ENCODE measurements around the gene DBH. TPM values are rescaled to one million over a fixed set of nuclear protein-coding genes. Genes with fewer than 3 reads are reported as not detected.
A peak's percentile ranks its signal among the peaks of the same experiment; 100 is the strongest.

Gene DBH
- total and polyA plus RNA-seq, 8 donors = 0.08 to 2.2 (median 1.3) TPM

GRCh38 chr9:133614678-133615077 lies 21.5 kb upstream of the DBH start:
- H3K27me3 ChIP-seq = peaks cover 12 to 95% of the 10 kb centered on the region in 2 donors
- no peak overlapping the region for H3K4me3 ChIP-seq
- ATAC-seq (no peak), DNase-seq (peak in 1 of 4 donors; percentile 9)
- H3K4me1 ChIP-seq = no peaks in the 10 kb centered on the region
- no peaks in the 10 kb centered on the region for H3K9me3 ChIP-seq
- TF ChIP-seq, protein P1, sequence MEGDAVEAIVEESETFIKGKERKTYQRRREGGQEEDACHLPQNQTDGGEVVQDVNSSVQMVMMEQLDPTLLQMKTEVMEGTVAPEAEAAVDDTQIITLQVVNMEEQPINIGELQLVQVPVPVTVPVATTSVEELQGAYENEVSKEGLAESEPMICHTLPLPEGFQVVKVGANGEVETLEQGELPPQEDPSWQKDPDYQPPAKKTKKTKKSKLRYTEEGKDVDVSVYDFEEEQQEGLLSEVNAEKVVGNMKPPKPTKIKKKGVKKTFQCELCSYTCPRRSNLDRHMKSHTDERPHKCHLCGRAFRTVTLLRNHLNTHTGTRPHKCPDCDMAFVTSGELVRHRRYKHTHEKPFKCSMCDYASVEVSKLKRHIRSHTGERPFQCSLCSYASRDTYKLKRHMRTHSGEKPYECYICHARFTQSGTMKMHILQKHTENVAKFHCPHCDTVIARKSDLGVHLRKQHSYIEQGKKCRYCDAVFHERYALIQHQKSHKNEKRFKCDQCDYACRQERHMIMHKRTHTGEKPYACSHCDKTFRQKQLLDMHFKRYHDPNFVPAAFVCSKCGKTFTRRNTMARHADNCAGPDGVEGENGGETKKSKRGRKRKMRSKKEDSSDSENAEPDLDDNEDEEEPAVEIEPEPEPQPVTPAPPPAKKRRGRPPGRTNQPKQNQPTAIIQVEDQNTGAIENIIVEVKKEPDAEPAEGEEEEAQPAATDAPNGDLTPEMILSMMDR (IDR thresholded peaks at IDR 0.05) = no peak
- H3K27ac ChIP-seq = no peak overlapping the region
- H3K36me3 ChIP-seq = no peaks in the 10 kb centered on the region
- intact Hi-C loops (cut with DNase I) = no loop called here

DNA sequence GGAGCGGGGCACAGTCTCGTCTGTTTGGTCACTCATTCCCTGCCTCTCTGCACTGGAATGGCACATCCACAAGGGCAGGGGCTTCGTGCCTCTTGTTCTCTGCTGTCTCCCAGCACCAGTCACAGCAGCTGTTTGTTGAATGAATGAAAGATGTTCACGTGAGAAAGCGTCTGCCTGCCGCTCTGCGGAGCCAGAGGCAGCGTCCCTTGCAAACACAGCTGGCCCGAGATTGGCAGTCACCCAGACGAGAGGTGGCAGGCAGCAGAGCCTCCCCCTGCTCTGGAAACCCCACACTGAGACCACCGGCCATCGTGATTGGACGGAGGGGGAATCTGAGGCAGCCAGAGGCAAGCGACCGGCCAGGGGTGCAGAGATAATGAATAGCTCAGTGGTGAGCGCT lies 21.0 kb upstream of the DBH start:
- Histone ChIP-seq H3K9me3 (no peaks in the 10 kb centered on the region), H3K36me3 (no peaks in the 10 kb centered on the region)

GRCh38 chr9:133615606-133616188 lies 20.5 kb upstream of the DBH start:
- H3K4me1 ChIP-seq = no peaks in the 10 kb centered on the region
- no peaks in the 10 kb centered on the region for H3K9me3 ChIP-seq
- no peak overlapping the region for H3K4me3 ChIP-seq
- no peak overlapping the region for H3K27ac ChIP-seq
- no peaks in the 10 kb centered on the region for H3K36me3 ChIP-seq
- H3K27me3 ChIP-seq = peaks cover 10 to 95% of the 10 kb centered on the region in 2 donors
- TF ChIP-seq, protein P1 (IDR thresholded peaks at IDR 0.05) = no peak
- ATAC-seq (no peak), DNase-seq (peak in 1 of 4 donors; percentile 61)
- intact Hi-C loops (cut with DNase I) = no loop called here

More for the DNA sequence above, 21.0 kb upstream of the DBH start:
- Histone ChIP-seq H3K4me1 (no peaks in the 10 kb centered on the region), H3K27ac (no peak overlapping the region), H3K4me3 (no peak overlapping the region), H3K27me3 (peaks cover 10 to 95% of the 10 kb centered on the region in 2 donors)
- TF ChIP-seq, protein P1 (IDR thresholded peaks at IDR 0.05) = no peak
- DNase-seq (peak in 1 of 4 donors; percentile 37), ATAC-seq (no peak)
- intact Hi-C loops (cut with DNase I) = no loop called here

- TF ChIP-seq, protein P1 (IDR thresholded peaks at IDR 0.05) = no peak
- Histone ChIP-seq H3K36me3 (no peaks in the 10 kb centered on the region), H3K27me3 (peaks cover 6 to 88% of the 10 kb centered on the region in 2 donors), H3K4me3 (no peak overlapping the region), H3K27ac (no peak overlapping the region), H3K9me3 (no peaks in the 10 kb centered on the region), H3K4me1 (no peaks in the 10 kb centered on the region)
- DNase-seq (peak in 1 of 4 donors; percentile 59), ATAC-seq (no peak)
- intact Hi-C loops (cut with DNase I) = no loop called here
These were observed 19.3 kb upstream of the DBH start for GRCh38 chr9:133616643-133617405.

DNA sequence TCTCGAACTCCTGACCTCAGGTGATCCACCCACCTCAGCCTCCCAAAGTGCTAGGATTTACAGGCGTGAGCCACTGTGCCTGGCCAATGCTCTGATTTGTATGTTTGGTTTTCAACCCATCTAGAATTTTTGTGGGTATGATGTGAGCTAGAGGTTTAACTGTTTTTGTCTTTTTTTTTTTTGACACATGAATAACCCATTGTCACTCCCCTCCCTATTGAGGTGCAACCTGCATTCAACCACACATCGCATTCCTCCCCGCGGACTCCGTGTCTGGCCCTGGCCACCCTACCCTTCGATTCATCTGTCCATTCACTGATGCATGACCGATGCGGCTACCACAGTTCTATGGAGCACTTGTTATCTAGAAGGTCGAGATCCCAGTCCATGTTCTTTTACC lies 17.4 kb upstream of the DBH start:
- TF ChIP-seq, protein P1 (IDR thresholded peaks at IDR 0.05) = no peak
- no peaks in the 10 kb centered on the region for H3K4me1 ChIP-seq
- no peaks in the 10 kb centered on the region for H3K36me3 ChIP-seq
- H3K9me3 ChIP-seq = no peaks in the 10 kb centered on the region
- H3K4me3 ChIP-seq = no peak overlapping the region
- peaks cover 6 to 87% of the 10 kb centered on the region in 2 donors for H3K27me3 ChIP-seq
- DNase-seq (peak in 1 of 4 donors; percentile 7), ATAC-seq (no peak)
- intact Hi-C loops (cut with DNase I) = no loop called here
- H3K27ac ChIP-seq = no peak overlapping the region
